Measurements from ENCODE around the gene TMEM214. TPM values are rescaled to one million over a fixed set of nuclear protein-coding genes. Genes with fewer than 3 reads are reported as not detected.

TMEM214 gene
- total RNA-seq, 1 experiment from 2014 or later = 77.8 TPM

DNA sequence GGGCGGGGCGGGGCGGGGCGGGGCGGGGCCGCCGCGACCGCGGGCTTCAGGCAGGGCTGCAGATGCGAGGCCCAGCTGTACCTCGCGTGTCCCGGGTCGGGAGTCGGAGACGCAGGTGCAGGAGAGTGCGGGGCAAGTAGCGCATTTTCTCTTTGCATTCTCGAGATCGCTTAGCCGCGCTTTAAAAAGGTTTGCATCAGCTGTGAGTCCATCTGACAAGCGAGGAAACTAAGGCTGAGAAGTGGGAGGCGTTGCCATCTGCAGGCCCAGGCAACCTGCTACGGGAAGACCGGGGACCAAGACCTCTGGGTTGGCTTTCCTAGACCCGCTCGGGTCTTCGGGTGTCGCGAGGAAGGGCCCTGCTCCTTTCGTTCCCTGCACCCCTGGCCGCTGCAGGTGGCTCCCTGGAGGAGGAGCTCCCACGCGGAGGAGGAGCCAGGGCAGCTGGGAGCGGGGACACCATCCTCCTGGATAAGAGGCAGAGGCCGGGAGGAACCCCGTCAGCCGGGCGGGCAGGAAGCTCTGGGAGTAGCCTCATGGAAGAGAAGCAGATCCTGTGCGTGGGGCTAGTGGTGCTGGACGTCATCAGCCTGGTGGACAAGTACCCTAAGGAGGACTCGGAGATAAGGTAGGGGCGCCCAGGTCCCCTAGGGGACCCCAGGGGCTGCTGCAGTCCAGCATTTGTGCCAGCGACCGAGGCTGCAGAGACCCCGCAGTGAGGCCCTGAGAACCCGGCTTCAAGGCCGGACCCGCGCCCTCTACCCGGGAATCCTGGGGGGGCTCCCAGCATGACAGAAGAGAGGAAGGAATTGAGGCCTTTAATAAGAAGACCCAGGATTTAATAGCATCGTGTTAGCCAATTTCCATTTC, 54.2 kb downstream of the TMEM214 start, which contains the start of gene KHK:
TSS of gene KHK (plus strand) at position 49 of the 870 bp plus-strand sequence. CDS start at position 537, 488 bp downstream.
- Histone ChIP-seq H3K36me3 (ENCODE audit: control insufficient read depth, insufficient read depth, low read length) (no peaks in the 10 kb centered on the region), H3K4me3 (ENCODE audit: low read depth in 2 of 2, low read length in 2 of 2) (peak within 1 kb of the TSS; percentile 61 to 86), H3K27ac (ENCODE audit: low read length) (peak within 1 kb of the TSS; percentile 70), H3K27me3 (ENCODE audit: control insufficient read depth, insufficient read depth, low read length) (no peaks in the 10 kb centered on the region), H3K9me3 (ENCODE audit: control insufficient read depth, insufficient read depth, low read depth, low read length) (no peaks in the 10 kb centered on the region), H3K4me1 (ENCODE audit: control insufficient read depth, insufficient read depth, low read length) (peaks cover 4% of the 10 kb centered on the region; the same call in 1 of the 2 replicates)
- CTCF ChIA-PET = interaction anchor here (0.6 to 1.1 kb wide), 4 partner anchors 104 to 213 kb away, joined by 3 to 5 read pairs (median 3); no protein-coding TSS in a partner anchor
- TF ChIP-seq, protein P1, sequence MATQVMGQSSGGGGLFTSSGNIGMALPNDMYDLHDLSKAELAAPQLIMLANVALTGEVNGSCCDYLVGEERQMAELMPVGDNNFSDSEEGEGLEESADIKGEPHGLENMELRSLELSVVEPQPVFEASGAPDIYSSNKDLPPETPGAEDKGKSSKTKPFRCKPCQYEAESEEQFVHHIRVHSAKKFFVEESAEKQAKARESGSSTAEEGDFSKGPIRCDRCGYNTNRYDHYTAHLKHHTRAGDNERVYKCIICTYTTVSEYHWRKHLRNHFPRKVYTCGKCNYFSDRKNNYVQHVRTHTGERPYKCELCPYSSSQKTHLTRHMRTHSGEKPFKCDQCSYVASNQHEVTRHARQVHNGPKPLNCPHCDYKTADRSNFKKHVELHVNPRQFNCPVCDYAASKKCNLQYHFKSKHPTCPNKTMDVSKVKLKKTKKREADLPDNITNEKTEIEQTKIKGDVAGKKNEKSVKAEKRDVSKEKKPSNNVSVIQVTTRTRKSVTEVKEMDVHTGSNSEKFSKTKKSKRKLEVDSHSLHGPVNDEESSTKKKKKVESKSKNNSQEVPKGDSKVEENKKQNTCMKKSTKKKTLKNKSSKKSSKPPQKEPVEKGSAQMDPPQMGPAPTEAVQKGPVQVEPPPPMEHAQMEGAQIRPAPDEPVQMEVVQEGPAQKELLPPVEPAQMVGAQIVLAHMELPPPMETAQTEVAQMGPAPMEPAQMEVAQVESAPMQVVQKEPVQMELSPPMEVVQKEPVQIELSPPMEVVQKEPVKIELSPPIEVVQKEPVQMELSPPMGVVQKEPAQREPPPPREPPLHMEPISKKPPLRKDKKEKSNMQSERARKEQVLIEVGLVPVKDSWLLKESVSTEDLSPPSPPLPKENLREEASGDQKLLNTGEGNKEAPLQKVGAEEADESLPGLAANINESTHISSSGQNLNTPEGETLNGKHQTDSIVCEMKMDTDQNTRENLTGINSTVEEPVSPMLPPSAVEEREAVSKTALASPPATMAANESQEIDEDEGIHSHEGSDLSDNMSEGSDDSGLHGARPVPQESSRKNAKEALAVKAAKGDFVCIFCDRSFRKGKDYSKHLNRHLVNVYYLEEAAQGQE (IDR thresholded peaks at IDR 0.05; ENCODE audit: insufficient read depth in 1 of 2, low read depth in 2 of 2, low read length in 1 of 2) = no peak
- in situ Hi-C loops (cut with HindIII; ENCODE audit: low pct_unique_long_range_greater_than_20kb, low sequenced_read_pairs) (no loop called here), intact Hi-C loops (cut with micrococcal nuclease; ENCODE audit: unreplicated experiment) (loop anchor here (10.0 kb wide), 1 partner anchor 122 kb away; no protein-coding TSS in a partner anchor)
- POLR2A ChIA-PET = interaction anchor here (0.7 kb wide), 2 partner anchors 72 to 76 kb away, joined by 11 to 16 read pairs; no protein-coding TSS in a partner anchor
- peak; percentile 45 for ATAC-seq
- no TSS peak for BruUV-seq (replicated peaks)
- no peak for DNase-seq (ENCODE audit: low read depth, low spot score)

DNA sequence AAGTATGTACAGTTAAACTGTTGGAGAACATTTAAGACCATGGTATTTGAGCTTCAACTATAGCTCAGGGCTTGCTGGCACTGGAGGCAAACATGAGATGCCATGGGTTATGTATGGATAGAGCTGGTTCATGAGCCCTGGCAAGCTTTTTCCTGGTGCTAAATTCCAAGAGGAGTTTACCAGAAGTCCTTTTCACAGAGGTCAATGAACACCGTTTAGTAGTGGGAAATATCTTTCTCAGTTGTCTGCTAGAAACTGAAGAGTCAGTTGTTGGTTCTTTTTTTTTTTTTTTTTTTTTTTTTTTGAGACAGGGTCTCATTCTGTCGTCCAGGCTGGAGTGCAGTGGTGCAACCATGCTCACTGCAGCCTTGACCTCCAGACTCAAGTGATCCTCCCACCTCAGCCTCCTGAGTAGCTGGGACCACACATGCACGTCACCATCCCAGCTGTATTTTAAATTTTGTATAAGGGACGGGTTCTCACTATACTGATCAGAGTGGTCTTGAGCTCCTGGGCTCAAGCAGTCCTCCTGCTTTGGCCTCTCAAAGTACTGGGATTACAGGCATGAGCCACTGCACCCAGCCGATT, 55.2 kb downstream of the TMEM214 start:
- ATAC-seq = no peak
- CTCF ChIA-PET = interaction anchor here (0.5 to 1.1 kb wide), 3 partner anchors 92 to 192 kb away, joined by 3 to 5 read pairs (median 3); no protein-coding TSS in a partner anchor
- no peaks in the 10 kb centered on the region for H3K27me3 ChIP-seq (ENCODE audit: control insufficient read depth, insufficient read depth, low read length)
- no peak overlapping the region for H3K27ac ChIP-seq (ENCODE audit: low read length)
- in situ Hi-C loops (cut with HindIII; ENCODE audit: low pct_unique_long_range_greater_than_20kb, low sequenced_read_pairs) = no loop called here
- TF ChIP-seq TCF7L2 (IDR thresholded peaks at IDR 0.05; ENCODE audit: low read depth, low read length) = no peak
- TF ChIP-seq, protein P2, sequence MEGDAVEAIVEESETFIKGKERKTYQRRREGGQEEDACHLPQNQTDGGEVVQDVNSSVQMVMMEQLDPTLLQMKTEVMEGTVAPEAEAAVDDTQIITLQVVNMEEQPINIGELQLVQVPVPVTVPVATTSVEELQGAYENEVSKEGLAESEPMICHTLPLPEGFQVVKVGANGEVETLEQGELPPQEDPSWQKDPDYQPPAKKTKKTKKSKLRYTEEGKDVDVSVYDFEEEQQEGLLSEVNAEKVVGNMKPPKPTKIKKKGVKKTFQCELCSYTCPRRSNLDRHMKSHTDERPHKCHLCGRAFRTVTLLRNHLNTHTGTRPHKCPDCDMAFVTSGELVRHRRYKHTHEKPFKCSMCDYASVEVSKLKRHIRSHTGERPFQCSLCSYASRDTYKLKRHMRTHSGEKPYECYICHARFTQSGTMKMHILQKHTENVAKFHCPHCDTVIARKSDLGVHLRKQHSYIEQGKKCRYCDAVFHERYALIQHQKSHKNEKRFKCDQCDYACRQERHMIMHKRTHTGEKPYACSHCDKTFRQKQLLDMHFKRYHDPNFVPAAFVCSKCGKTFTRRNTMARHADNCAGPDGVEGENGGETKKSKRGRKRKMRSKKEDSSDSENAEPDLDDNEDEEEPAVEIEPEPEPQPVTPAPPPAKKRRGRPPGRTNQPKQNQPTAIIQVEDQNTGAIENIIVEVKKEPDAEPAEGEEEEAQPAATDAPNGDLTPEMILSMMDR (IDR thresholded peaks at IDR 0.05) = no peak
- no peak for TF ChIP-seq SIN3A (IDR thresholded peaks at IDR 0.05; ENCODE audit: borderline replicate concordance, insufficient read depth, low read depth, low read length)
- no peak for TF ChIP-seq POLR2AphosphoS5 (IDR thresholded peaks at IDR 0.05; ENCODE audit: low read depth, low read length)
- TF ChIP-seq, protein P1 (IDR thresholded peaks at IDR 0.05; ENCODE audit: insufficient read depth in 1 of 2, low read depth in 2 of 2, low read length in 1 of 2) = no peak
- no peaks in the 10 kb centered on the region for H3K9me3 ChIP-seq (ENCODE audit: control insufficient read depth, insufficient read depth, low read depth, low read length)
- H3K4me1 ChIP-seq (ENCODE audit: control insufficient read depth, insufficient read depth, low read length) = peaks cover 4% of the 10 kb centered on the region; the same call in 1 of the 2 replicates
- no peaks in the 10 kb centered on the region for H3K36me3 ChIP-seq (ENCODE audit: control insufficient read depth, insufficient read depth, low read length)
- DNase-seq (ENCODE audit: low read depth, low spot score) = no peak
- intact Hi-C loops (cut with micrococcal nuclease; ENCODE audit: unreplicated experiment) = loop anchor here (10.0 kb wide), 1 partner anchor 123 kb away; no protein-coding TSS in a partner anchor
- H3K4me3 ChIP-seq (ENCODE audit: low read depth in 2 of 2, low read length in 2 of 2) = no peak overlapping the region
- BruUV-seq (replicated peaks) = no TSS peak
- POLR2A ChIA-PET = interaction anchor here (0.7 kb wide), 2 partner anchors 71 to 77 kb away, joined by 11 to 16 read pairs; no protein-coding TSS in a partner anchor
